HG03280 (cell line): ENCODE results near the gene METTL23.
"Not testable (repeated sequence)": the region's sequence is repeated elsewhere in the genome, so short reads cannot be mapped to it uniquely, and the experiment has no call there.

ENCODE experiments used
- ATAC-seq: cut with Tn5 transposase; IDR thresholded peaks from one replicate; pipeline ENCODE4 v1.9.1; 2021; ENCODE audit warnings: mild to moderate bottlenecking, moderate library complexity; ENCODE audit not compliant: unreplicated experiment

Gene METTL23

GRCh38 chr17:76695059-76695831 is 31.4 kb upstream of the METTL23 start:
- ATAC-seq = no peak

GRCh38 chr17:76696763-76697701 is 29.6 kb upstream of the METTL23 start:
- peak; percentile 52 for ATAC-seq

GRCh38 chr17:76697702-76698465 is 28.8 kb upstream of the METTL23 start:
- no peak for ATAC-seq

DNA sequence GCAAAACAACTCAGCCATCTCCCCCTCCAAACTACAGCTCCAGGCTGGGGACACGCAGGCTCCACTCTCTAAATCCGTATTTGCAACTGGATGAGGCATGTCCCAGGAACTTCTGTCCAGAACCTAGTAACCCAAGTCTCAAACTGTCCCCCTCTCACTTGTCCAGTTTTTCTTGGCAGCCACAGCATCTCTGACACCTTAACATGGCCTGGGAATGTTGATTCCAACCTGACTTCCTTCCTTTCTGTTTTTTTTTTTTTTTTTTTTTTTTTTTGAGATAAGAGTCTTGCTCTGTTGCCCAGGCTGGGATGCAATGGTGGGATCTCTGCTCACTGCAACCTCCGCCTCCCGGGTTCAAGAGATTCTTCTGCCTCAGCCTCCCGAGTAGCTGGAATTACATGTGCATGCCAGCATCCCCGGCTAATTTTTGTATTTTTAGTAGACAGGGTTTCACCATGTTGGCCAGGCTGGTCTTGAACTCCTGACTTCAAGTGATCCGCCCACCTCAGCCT is 28.1 kb upstream of the METTL23 start:
- not testable (repeated sequence) for ATAC-seq

DNA sequence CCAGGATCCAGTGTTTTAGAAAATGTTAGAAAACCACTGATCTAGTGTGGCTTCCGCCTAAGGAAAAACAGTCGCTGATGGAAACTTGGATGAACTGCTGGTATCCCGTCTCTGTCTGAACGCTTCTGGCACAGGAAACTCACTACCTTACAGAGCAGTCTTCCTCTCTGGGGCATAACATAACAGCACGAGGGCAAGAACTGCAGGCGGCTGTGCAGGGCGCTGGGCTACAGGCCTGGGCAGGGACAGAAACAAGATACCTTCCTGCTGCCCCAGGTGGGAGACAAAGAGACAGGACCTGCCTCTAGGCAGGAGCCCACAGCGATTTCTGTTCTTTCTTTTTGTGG is 26.4 kb upstream of the METTL23 start:
- no peak for ATAC-seq

DNA sequence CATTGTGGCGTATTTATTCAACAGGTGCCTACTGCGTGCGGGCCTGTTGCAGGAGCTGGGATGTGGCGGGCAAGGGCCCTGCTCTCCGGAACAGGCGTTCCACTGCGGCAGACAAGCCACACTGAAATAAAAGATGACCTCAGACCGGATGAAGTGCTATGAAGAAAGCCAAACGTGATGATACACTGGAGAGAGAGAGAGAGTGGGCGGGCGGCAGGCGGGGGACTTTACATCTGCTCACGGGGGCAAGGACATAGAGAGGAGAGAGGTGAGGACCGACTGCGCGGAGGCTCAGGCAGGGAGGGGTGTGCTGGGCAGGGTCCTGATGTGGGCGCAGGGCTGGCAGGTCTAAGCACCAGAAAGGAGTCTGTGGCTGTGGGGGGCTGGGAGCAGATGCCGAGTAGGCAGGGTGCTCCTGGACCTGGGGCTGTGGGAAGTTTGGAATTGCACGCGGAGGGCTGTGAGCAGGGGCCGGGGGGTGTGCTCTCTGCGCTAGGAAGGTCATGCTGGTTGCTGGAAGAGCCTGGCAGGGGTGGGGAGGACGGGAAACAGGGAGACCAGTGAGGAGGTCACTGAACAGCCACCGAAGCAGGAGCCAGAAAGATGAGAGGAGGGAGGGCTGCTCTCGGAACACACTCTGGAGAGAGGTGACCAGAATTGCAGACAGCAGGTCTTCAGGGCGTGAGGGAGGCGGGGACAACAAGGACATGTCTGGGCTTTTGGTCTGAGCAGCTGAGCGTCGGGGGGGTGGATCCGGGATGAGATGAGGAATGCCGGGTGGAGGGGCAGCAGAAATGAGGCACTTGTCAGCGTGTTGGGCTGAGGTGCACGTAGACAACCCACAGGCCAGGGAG is 25.8 kb upstream of the METTL23 start:
- no peak for ATAC-seq

DNA sequence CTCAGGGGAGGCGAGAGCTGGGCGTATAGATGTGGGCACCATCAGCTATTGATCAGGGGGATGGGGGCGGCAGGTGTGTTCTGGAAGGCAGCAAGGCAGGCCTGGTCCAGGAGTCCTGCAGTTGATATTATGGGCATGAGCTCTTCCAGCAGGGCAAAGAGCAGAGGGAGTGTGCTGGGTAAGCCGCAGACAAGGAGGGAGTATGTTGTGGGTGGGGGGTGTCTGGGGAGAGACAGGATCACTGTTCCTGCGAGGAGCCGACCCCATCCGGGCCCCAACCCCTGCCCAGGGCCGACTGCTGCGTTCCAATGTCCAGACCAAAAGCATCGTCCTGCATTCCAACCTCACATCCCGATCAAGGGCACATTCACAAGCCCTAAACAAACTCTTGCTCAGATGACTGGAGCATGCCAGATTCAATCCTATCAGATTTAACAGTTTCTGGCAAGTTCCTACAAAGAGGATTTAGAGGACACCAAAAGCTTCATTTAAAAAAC is 25.1 kb upstream of the METTL23 start:
- ATAC-seq = no peak

GRCh38 chr17:76702076-76702475 is 24.6 kb upstream of the METTL23 start:
- ATAC-seq = no peak

GRCh38 chr17:76702941-76703637 is 23.6 kb upstream of the METTL23 start:
- ATAC-seq = no peak

DNA sequence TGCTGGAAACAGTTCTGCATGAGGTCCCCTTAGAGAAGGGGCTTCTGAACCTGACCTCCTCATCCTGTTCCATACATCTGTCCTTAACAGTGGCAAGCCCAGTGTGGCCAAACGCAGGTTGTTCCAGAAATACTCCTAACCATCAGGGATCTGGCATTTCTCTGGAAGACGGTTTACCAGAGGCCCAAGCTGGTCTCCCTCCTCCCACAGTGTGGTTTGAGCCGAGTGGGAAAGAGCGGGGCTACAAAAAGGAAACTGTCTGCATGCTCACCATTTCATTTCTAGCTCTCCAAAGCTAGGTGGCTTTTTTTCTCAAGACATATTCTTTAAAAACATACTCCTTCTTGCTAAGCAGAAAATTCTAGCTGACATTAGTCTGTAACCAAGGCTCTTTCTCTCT is 21.8 kb upstream of the METTL23 start:
- ATAC-seq = no peak

DNA sequence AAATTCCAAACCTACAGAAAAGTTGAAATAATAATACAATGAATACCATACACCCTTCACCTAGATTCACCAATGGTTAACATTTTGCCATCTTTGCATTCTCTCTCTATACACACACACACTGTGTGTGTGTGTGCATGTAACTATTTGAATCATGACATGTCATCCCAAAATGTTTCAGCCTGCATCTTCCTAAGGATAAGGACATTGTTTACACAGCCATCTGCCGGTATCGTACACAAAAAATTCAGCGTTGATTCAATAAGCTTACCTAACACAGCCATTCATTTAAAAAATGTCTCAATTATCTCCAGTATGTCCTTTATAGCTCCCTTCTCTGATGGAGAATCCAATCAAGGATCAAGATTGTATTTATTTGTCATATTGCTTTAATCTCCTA is 19.8 kb upstream of the METTL23 start:
- no peak for ATAC-seq

- ATAC-seq = no peak
These were observed 18.4 kb upstream of the METTL23 start for GRCh38 chr17:76707985-76708807.

DNA sequence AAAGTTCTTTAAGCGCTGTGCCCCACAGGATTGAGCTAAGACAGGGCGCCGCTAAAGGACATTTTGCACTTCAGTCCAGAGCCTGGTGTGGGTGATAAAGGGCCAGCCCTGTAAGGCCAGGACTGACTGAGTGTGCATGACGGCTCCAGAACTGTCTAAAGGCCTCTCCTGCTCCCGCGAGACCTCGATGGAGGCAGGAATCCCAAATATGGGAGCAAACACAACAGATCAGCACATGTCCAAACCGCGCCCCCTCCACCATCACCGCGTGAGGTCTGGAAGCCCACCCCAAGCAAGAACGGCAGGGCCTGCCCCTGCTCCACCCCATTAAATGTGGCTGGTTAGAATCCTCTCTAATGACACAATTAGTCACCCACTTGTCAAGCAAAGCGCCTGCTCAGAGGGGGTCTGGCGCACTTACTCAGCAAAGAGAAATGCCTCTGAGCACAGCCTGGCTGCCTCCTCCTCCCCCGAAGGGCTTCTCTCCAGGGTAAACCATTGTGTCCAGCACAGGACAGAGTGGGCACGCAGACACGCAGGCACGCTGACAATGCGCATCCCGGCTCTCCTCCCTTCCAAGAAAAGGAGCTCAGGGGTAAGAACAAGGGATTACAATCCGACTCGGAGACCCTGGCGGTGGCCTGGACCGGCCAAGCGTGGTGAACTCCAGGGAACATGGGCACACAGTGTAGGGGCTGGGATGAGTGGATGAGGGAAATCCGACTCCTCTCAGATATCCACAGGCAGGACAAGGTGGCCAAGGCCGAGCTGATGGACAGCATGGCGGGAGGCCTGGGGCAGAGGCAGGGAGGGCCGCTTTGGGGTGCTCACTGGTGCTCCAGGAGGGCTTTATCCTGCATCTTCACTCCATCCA is 17.3 kb upstream of the METTL23 start:
- ATAC-seq = no peak

GRCh38 chr17:76709951-76710862 is 16.4 kb upstream of the METTL23 start:
- peak; percentile 30 for ATAC-seq

GRCh38 chr17:76710863-76711611 is 15.6 kb upstream of the METTL23 start, which contains the start of gene MXRA7:
Gene MXRA7 (minus strand): TSS chr17:76710965. CDS start chr17:76710946, 19 bp downstream.
- ATAC-seq = peak; percentile 55

GRCh38 chr17:76712321-76712720 is 14.3 kb upstream of the METTL23 start:
- not testable (repeated sequence) for ATAC-seq
